AG09319 (cell line): Measurements from ENCODE around the gene ELF4.

Source experiments
- DNase-seq: peaks from one replicate; pipeline ENCODE4 v3.0.0-alpha.2; 2010; ENCODE audit warnings: low read depth; ENCODE audit errors: extremely low read depth
- CTCF ChIP-seq: IDR thresholded peaks from 2 replicates; pipeline ENCODE4 v1.5.1; 2011; ENCODE audit warnings: low read depth, mild to moderate bottlenecking, inconsistent platforms, low read length, moderate library complexity

ELF4 gene

GRCh38 chrX:130020661-130021324 lies 89.5 kb downstream of the ELF4 start:
- no peak for DNase-seq
- no peak for TF ChIP-seq CTCF

- no peak for DNase-seq
- no peak for TF ChIP-seq CTCF
Observed at GRCh38 chrX:130018143-130018542, 92.2 kb downstream of the ELF4 start.

GRCh38 chrX:130015181-130015580 lies 95.1 kb downstream of the ELF4 start:
- no peak for TF ChIP-seq CTCF
- DNase-seq = no peak
